C4-2B (cell line): ENCODE results near the gene PYROXD2.

Experiments
- CTCF ChIP-seq: fragments of 450-650 bp; conservative IDR thresholded peaks from 2 replicates; pipeline ENCODE4 v1.5.1; 2017; ENCODE audit warnings: mild to moderate bottlenecking
- ZFX ChIP-seq: fragments of 450-650 bp; IDR thresholded peaks from 2 replicates; pipeline ENCODE4 v1.6.1; 2017

DNA sequence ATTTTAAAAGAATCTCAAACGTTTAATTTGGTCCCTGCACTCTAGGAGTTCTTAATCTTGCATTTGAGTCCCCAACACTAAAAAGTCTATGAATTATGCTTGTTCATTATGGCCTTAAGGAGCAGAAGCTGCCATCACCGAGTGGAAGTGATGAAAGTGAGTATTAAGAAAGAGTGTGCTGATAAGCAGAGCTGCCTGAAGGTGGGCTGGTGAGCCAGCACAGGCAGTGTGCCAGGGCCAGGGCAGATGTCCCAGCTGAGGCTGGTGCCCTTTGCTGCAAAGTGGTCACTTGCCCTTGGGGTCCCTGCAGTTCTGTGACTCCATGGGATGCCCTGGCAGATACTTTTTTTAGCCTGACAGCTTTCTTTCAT is 74.1 kb downstream of the PYROXD2 start:
- no peak for TF ChIP-seq CTCF
- TF ChIP-seq ZFX, result no peak
